H1 (cell line): ENCODE results near the gene TTPAL. TPM values are rescaled to one million over a fixed set of nuclear protein-coding genes. Genes with fewer than 3 reads are reported as not detected.

Source experiments
- CTCF ChIA-PET: fragments of 300-600 bp; sonication (Branson Sonifier 250); formaldehyde crosslinking; loops from one replicate; lab custom pipeline; 2021; ENCODE audit not compliant: partially characterized antibody; lab: Charles Lee
- POLR2A ChIA-PET: fragments of 300-600 bp; sonication (Branson Sonifier 250); formaldehyde crosslinking; loops from one replicate; lab custom pipeline; 2021; ENCODE audit warnings: inconsistent platforms; ENCODE audit not compliant: partially characterized antibody; lab: Charles Lee
- DNase-seq, 2 experiments: peaks; one replicate each; pipeline versions ENCODE4 v3.0.0 to v3.0.0-alpha.2; 2010 to 2022; ENCODE audit warnings: low spot score in 2 of 2, low read depth in 1 of 2, mixed read lengths in 1 of 2
- FAIRE-seq: peaks from 2 replicates; lab custom pipeline; 2011; peaks lifted over from hg19 to GRCh38; lab: Jason Lieb, UNC
- H2AFZ ChIP-seq: 2 replicates; pipeline ENCODE4 v1.8.1; 2012; ENCODE audit warnings: low read length, inconsistent platforms
- H2AK5ac ChIP-seq: 2 replicates; pipeline ENCODE4 v1.6.1; 2013; ENCODE audit warnings: low read depth, low read length
- H2BK120ac ChIP-seq: replicated peaks from 2 replicates; pipeline ENCODE3; 2013; ENCODE audit warnings: low read depth, low read length, inconsistent platforms
- H2BK12ac ChIP-seq: 2 replicates; pipeline ENCODE4 v1.6.1; 2013; ENCODE audit warnings: low read depth, low read length
- H2BK15ac ChIP-seq: 2 replicates; pipeline ENCODE4 v1.6.1; 2013; ENCODE audit warnings: low read length
- H2BK20ac ChIP-seq: 2 replicates; pipeline ENCODE4 v1.6.1; 2013; ENCODE audit warnings: low read length
- H2BK5ac ChIP-seq: 2 replicates; pipeline ENCODE4 v1.6.1; 2013; ENCODE audit warnings: low read depth, low read length
- H3K14ac ChIP-seq: 2 replicates; pipeline ENCODE4 v1.6.1; 2013; ENCODE audit warnings: inconsistent platforms; ENCODE audit not compliant: insufficient read length
- H3K18ac ChIP-seq: 2 replicates; pipeline ENCODE4 v1.6.1; 2013; ENCODE audit warnings: low read length; ENCODE audit errors: extremely low read depth
- H3K23ac ChIP-seq: 2 replicates; pipeline ENCODE4 v1.6.1; 2013; ENCODE audit warnings: inconsistent platforms; ENCODE audit not compliant: insufficient read length
- H3K23me2 ChIP-seq: 2 replicates; pipeline ENCODE4 v1.6.1; 2013; ENCODE audit warnings: low read depth, low read length
- H3K27ac ChIP-seq: 2 replicates; pipeline ENCODE4 v1.6.1; 2011; ENCODE audit warnings: low read depth, low read length, inconsistent platforms
- H3K27me3 ChIP-seq, 4 experiments: replicated peaks in 1 of 4; 1 replicate in 1 of 4; 2 replicates in 3 of 4; pipeline versions ENCODE4 v1.6.1 to v1.8.1; 2011 to 2013; ENCODE audit warnings: low read length in 3 of 4, mild to moderate bottlenecking in 3 of 4, inconsistent platforms in 2 of 4, mixed read lengths in 2 of 4, moderate library complexity in 1 of 4; ENCODE audit not compliant: control insufficient read depth in 3 of 4, insufficient read depth in 3 of 4; ENCODE audit errors: extremely low read depth in 1 of 4
- H3K36me3 ChIP-seq, 4 experiments: 2 replicates each; pipeline versions ENCODE4 v1.6.1 to v1.8.1; 2011 to 2013; ENCODE audit warnings: mild to moderate bottlenecking in 4 of 4, low read length in 3 of 4, moderate library complexity in 2 of 4, control low read depth in 1 of 4, inconsistent platforms in 1 of 4; ENCODE audit not compliant: insufficient read depth in 4 of 4, control insufficient read depth in 2 of 4
- H3K4ac ChIP-seq: replicated peaks from 2 replicates; pipeline ENCODE3; 2013; ENCODE audit warnings: low read length, low read depth, mixed read lengths, inconsistent platforms; ENCODE audit not compliant: insufficient read length
- H3K4me1 ChIP-seq, 4 experiments: replicated peaks in 1 of 4; 1 replicate in 1 of 4; 2 replicates in 3 of 4; pipeline versions ENCODE4 v1.6.1 to v1.8.1; 2011 to 2013; ENCODE audit warnings: low read length in 3 of 4, inconsistent platforms in 2 of 4, mixed read lengths in 1 of 4; ENCODE audit not compliant: insufficient read depth in 4 of 4, control insufficient read depth in 3 of 4
- H3K4me2 ChIP-seq, 2 experiments: 2 replicates each; pipeline versions ENCODE4 v1.6.1 to v1.8.1; 2011 to 2013; ENCODE audit warnings: low read depth in 2 of 2, low read length in 2 of 2, control low read depth in 1 of 2, inconsistent platforms in 1 of 2, mild to moderate bottlenecking in 1 of 2; ENCODE audit not compliant: insufficient read depth in 1 of 2
- H3K4me3 ChIP-seq, 4 experiments: fragments of 200-600, 300-600 bp in 1 of 4; sonication (generic), shearing (Covaris generic), sonication (Bioruptor Twin) in 1 of 4; 2 replicates each; pipeline versions ENCODE4 v1.5.1 to v1.8.1; 2011 to 2016; ENCODE audit warnings: low read length in 4 of 4, low read depth in 3 of 4, control low read depth in 2 of 4, inconsistent platforms in 2 of 4, mild to moderate bottlenecking in 2 of 4, mixed read lengths in 1 of 4, moderate library complexity in 1 of 4; ENCODE audit not compliant: insufficient read depth in 2 of 4; ENCODE audit errors: extremely low read depth in 1 of 4
- H3K56ac ChIP-seq: replicated peaks from 2 replicates; pipeline ENCODE3; 2013; ENCODE audit warnings: low read depth, mild to moderate bottlenecking, mixed read lengths, low read length, inconsistent platforms; ENCODE audit not compliant: insufficient read length
- H3K79me1 ChIP-seq: 2 replicates; pipeline ENCODE4 v1.6.1; 2013; ENCODE audit warnings: low read depth, low read length, control low read depth
- H3K79me2 ChIP-seq, 2 experiments: 2 replicates each; pipeline versions ENCODE4 v1.6.1 to v1.8.1; 2012 to 2013; ENCODE audit warnings: low read length in 2 of 2, mild to moderate bottlenecking in 2 of 2, inconsistent platforms in 1 of 2; ENCODE audit not compliant: insufficient read depth in 2 of 2, control insufficient read depth in 1 of 2
- H3K9ac ChIP-seq, 4 experiments: replicated peaks in 1 of 4; 1 replicate in 1 of 4; 2 replicates in 3 of 4; pipeline versions ENCODE4 v1.6.1 to v1.8.1; 2011 to 2013; ENCODE audit warnings: low read depth in 3 of 4, low read length in 3 of 4, control low read depth in 2 of 4, mild to moderate bottlenecking in 2 of 4, moderate library complexity in 2 of 4, inconsistent platforms in 1 of 4; ENCODE audit errors: extremely low read depth in 1 of 4
- H3K9me3 ChIP-seq, 2 experiments: 2 replicates each; pipeline versions ENCODE4 v1.6.1 to v1.8.1; 2012 to 2013; ENCODE audit warnings: mild to moderate bottlenecking in 2 of 2, moderate library complexity in 2 of 2, control low read depth in 1 of 2, inconsistent platforms in 1 of 2, low read depth in 1 of 2, low read length in 1 of 2, mixed read lengths in 1 of 2; ENCODE audit not compliant: insufficient read depth in 2 of 2
- H4K20me1 ChIP-seq, 2 experiments: replicated peaks in 1 of 2; 2 replicates each; pipeline versions ENCODE3 to v1.8.1; 2011 to 2013; ENCODE audit warnings: inconsistent platforms in 2 of 2, low read length in 2 of 2, mild to moderate bottlenecking in 1 of 2; ENCODE audit not compliant: insufficient read depth in 2 of 2, control insufficient read depth in 1 of 2
- H4K5ac ChIP-seq: 2 replicates; pipeline ENCODE4 v1.6.1; 2013; ENCODE audit warnings: low read length, low read depth, mixed read lengths, inconsistent platforms; ENCODE audit not compliant: insufficient read length
- H4K8ac ChIP-seq: 2 replicates; pipeline ENCODE4 v1.8.0; 2013; ENCODE audit warnings: mild to moderate bottlenecking, moderate library complexity, low read length, inconsistent platforms; ENCODE audit not compliant: insufficient read depth; ENCODE audit errors: extremely low read depth
- H4K91ac ChIP-seq: replicated peaks from 2 replicates; pipeline ENCODE3; 2013; ENCODE audit warnings: low read length, mixed read lengths, inconsistent platforms; ENCODE audit not compliant: insufficient read length
- EP300 ChIP-seq, 2 experiments: IDR thresholded peaks; 1 replicate in 1 of 2; 2 replicates in 1 of 2; pipeline ENCODE4 v1.6.1; 2011 to 2012; ENCODE audit warnings: low read depth in 2 of 2, low read length in 2 of 2, mild to moderate bottlenecking in 2 of 2, borderline replicate concordance in 1 of 2, inconsistent platforms in 1 of 2, moderate library complexity in 1 of 2
- GTF2F1 ChIP-seq: IDR thresholded peaks from 2 replicates; pipeline ENCODE4 v1.6.1; 2012; ENCODE audit warnings: low read depth, low read length, improper control_type of control experiment, borderline replicate concordance
- JUND ChIP-seq: IDR thresholded peaks from 2 replicates; pipeline ENCODE4 v1.6.1; 2011; ENCODE audit warnings: mild to moderate bottlenecking, improper control_type of control experiment, low read length
- PHF8 ChIP-seq: fragments of 200-600 bp; sonication (generic); conservative IDR thresholded peaks from 2 replicates; pipeline ENCODE4 v1.7.1; 2012; ENCODE audit warnings: low read depth, mild to moderate bottlenecking, inconsistent platforms, low read length, moderate library complexity
- RFX5 ChIP-seq: IDR thresholded peaks from 2 replicates; pipeline ENCODE4 v1.6.1; 2011; ENCODE audit warnings: low read depth, low read length, improper control_type of control experiment, borderline replicate concordance
- SP4 ChIP-seq: IDR thresholded peaks from 2 replicates; pipeline ENCODE4 v1.6.1; 2012; ENCODE audit warnings: low read length, inconsistent platforms
- WGBS, 2 experiments: shearing (Covaris generic) in 1 of 2; methylation state at CpG; one replicate each; pipeline versions ENCODE4 v1.1.6 to v1.1.7; 2013 to 2015; ENCODE audit warnings: low lambda C conversion rate in 2 of 2, mixed read lengths in 2 of 2, inconsistent platforms in 1 of 2, low coverage in 1 of 2, missing lambda C conversion rate in 1 of 2; ENCODE audit not compliant: insufficient replicate concordance in 2 of 2, insufficient coverage in 1 of 2, insufficient read length in 1 of 2; ENCODE audit errors: extremely low coverage in 1 of 2, missing lambda C conversion rate in 1 of 2; 5-methylcytosine and 5-hydroxymethylcytosine counted together
- polyA plus RNA-seq, 7 experiments: library from polyadenylated mRNA; depleted of rRNA in 3 of 7; stranded (reverse) in 5 of 7; unstranded in 2 of 7; fragments of >200 nt in 5 of 7; fragments of 200-250 nt in 2 of 7; gene quantifications; 1 replicate in 5 of 7; 2 replicates in 1 of 7; 4 replicates in 1 of 7; pipeline versions ENCODE4 v1.2.1 to v1.2.3, GENCODE V29; 2011 to 2013; ENCODE audit warnings: missing spikeins in 2 of 7, mixed read lengths in 2 of 7
- total RNA-seq: library from RNA; stranded (reverse); fragmentation: NEBNext Ultra II Directional; extraction: Animal tissue kit (Norgen Biotek cat#: 25700); gene quantifications from 2 replicates; pipeline ENCODE4 v1.2.1, GENCODE V29; 2021

TTPAL gene
- total and polyA plus RNA-seq, 2 of the 8 experiments (the other 6 are each of a cell fraction or from before 2014, with no cell fraction given), result 2.8 to 14.0 TPM

DNA sequence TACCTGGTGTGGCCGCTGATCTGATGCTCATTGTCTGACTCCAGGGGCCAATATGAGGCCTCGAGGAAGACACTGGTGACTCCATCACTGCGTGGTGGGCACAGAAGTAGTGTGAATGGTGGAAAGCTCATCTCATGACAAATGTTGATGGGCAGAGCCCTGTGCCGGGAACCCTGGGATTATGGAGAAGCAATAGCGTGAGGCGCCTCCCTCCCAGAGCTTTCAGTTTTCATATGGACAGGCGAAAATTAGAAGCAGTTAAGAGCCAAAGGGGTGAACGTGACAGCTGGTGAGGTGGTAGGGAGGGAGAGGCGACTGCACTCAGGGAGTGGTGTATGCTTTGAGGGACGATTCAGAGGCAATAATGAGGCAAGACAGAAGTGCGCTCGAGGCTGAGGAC lies 39.3 kb upstream of the TTPAL start:
- H2BK15ac ChIP-seq, result no peak overlapping the region
- H3K36me3 ChIP-seq, result no peaks in the 10 kb centered on the region
- H3K4ac ChIP-seq, result no peak overlapping the region
- H3K18ac ChIP-seq, result no peak overlapping the region
- 88% methylated on average over 12 of the region's 12 CpGs; no CpG with 5 or more reads in 1 of the 2 experiments for WGBS, 2 experiments
- no peak overlapping the region for H3K4me3 ChIP-seq
- no peaks in the 10 kb centered on the region for H3K23me2 ChIP-seq
- H3K4me1 ChIP-seq, result no peaks in the 10 kb centered on the region
- no peak overlapping the region for H2BK120ac ChIP-seq
- H4K8ac ChIP-seq, result no peak overlapping the region
- CTCF ChIA-PET, result interaction anchor here (1.1 to 1.7 kb wide), 2 partner anchors 13 to 186 kb away, joined by 3 to 10 read pairs; no protein-coding TSS in a partner anchor
- no peak overlapping the region for H2BK5ac ChIP-seq
- no peak overlapping the region for H3K9ac ChIP-seq
- no peaks in the 10 kb centered on the region for H3K79me1 ChIP-seq
- no peak overlapping the region for H2BK12ac ChIP-seq
- H3K79me2 ChIP-seq, result no peaks in the 10 kb centered on the region
- FAIRE-seq (no peak), DNase-seq (no peak)
- no peak overlapping the region for H4K91ac ChIP-seq
- H3K9me3 ChIP-seq, result no peaks in the 10 kb centered on the region
- no peak overlapping the region for H3K23ac ChIP-seq
- no peak overlapping the region for H2BK20ac ChIP-seq
- no peak overlapping the region for H2AK5ac ChIP-seq
- no peak overlapping the region for H3K56ac ChIP-seq
- POLR2A ChIA-PET, result no interaction called here
- no peaks in the 10 kb centered on the region for H4K20me1 ChIP-seq
- H3K27me3 ChIP-seq, result no peaks in the 10 kb centered on the region
- no peak for TF ChIP-seq JUND
- no peak for TF ChIP-seq PHF8
- TF ChIP-seq GTF2F1, result no peak
- no peak for TF ChIP-seq SP4
- no peak for TF ChIP-seq RFX5
- no peak for TF ChIP-seq EP300 (IDR thresholded peaks at IDR 0.05; ENCODE audit: borderline replicate concordance in 1 of 2, low read depth in 2 of 2, low read length in 2 of 2)
- H2AFZ ChIP-seq, result peak overlapping the region; percentile 29; the same call in 1 of the 2 replicates
- no peak overlapping the region for H3K27ac ChIP-seq
- no peak overlapping the region for H3K4me2 ChIP-seq
- no peak overlapping the region for H3K14ac ChIP-seq
- no peak overlapping the region for H4K5ac ChIP-seq
